GM23338 (cell line): ENCODE data around the gene MMD.

Experiments
- CREB1 ChIP-seq: fragments of 250-450 bp; sonication (Bioruptor Pico); IDR thresholded peaks from 2 replicates; pipeline ENCODE4 v1.5.0; 2020; ENCODE audit warnings: low read depth, mild to moderate bottlenecking, moderate library complexity
- EZH2 ChIP-seq: fragments of 200-600 bp; sonication (generic); IDR thresholded peaks from one replicate; pipeline ENCODE4 v1.8.0; 2017; ENCODE audit warnings: antibody characterized with exemption, mild to moderate bottlenecking, low read depth; ENCODE audit not compliant: unreplicated experiment
- EZH2phosphoT487 ChIP-seq: fragments of 200-600 bp; sonication (generic); IDR thresholded peaks from one replicate; pipeline ENCODE4 v1.8.1; 2018; ENCODE audit warnings: antibody characterized with exemption; ENCODE audit not compliant: unreplicated experiment
- JUNB ChIP-seq: IDR thresholded peaks from one replicate; pipeline ENCODE4 v1.6.1; 2016; ENCODE audit warnings: antibody characterized with exemption; ENCODE audit not compliant: unreplicated experiment
- NANOG ChIP-seq: IDR thresholded peaks from 2 replicates; pipeline ENCODE4 v1.6.1; 2016; ENCODE audit warnings: antibody characterized with exemption, borderline replicate concordance
- POLR2AphosphoS5 ChIP-seq: IDR thresholded peaks from 2 replicates; pipeline ENCODE4 v1.6.1; 2016; ENCODE audit warnings: antibody characterized with exemption, low read depth
- STAT1 ChIP-seq: IDR thresholded peaks from one replicate; pipeline ENCODE4 v1.6.1; 2016; ENCODE audit warnings: antibody characterized with exemption; ENCODE audit not compliant: unreplicated experiment
- ZNF114 ChIP-seq: fragments of 250-450 bp; sonication (Bioruptor Pico); IDR thresholded peaks from 2 replicates; pipeline ENCODE4 v1.5.0; 2020; ENCODE audit warnings: mild to moderate bottlenecking, moderate library complexity
- ZNF331 ChIP-seq: fragments of 250-450 bp; sonication (Bioruptor Pico); IDR thresholded peaks from 2 replicates; pipeline ENCODE4 v1.5.0; 2020; ENCODE audit warnings: low read depth, mild to moderate bottlenecking, moderate library complexity
- TF ChIP-seq, protein P1 (sequence below), 2 experiments: fragments of 200-600 bp in 1 of 2; sonication (generic) in 1 of 2; conservative IDR thresholded peaks; 2 replicates each; pipeline versions ENCODE4 v1.5.1 to v1.6.1; 2016 to 2017; ENCODE audit warnings: antibody characterized with exemption in 2 of 2, low read depth in 2 of 2, mild to moderate bottlenecking in 2 of 2, moderate library complexity in 1 of 2
- TF ChIP-seq, protein P2 (sequence below): IDR thresholded peaks from one replicate; pipeline ENCODE4 v1.6.1; 2018; ENCODE audit warnings: antibody characterized with exemption; ENCODE audit not compliant: unreplicated experiment
- TF ChIP-seq, protein P3 (sequence below): IDR thresholded peaks from 2 replicates; pipeline ENCODE4 v1.6.1; 2016; ENCODE audit warnings: antibody characterized with exemption

DNA sequence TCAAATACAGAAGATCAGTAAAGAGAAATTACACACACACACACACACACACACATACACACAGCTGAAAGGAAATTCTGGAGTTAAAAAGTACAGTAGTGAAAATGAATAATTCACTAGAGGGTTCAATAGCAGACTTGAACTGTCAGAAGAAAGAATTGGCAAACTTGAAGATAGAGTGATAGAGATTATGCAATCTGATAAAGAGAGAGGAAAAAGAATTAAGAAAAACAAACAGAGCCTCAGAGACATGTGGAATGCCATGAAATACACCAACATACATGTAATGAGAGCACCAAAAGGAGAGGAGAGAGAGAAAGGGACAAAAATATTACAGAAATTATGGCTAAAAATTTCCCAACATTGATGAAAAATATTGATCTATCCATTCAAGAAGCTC is 60.7 kb downstream of the MMD start:
- TF ChIP-seq POLR2AphosphoS5 (no peak), EZH2 (no peak), CREB1 (no peak), STAT1 (no peak), ZNF114 (CRISPR knock-in tag) (no peak), EZH2phosphoT487 (no peak), NANOG (no peak), JUNB (no peak), ZNF331 (CRISPR knock-in tag) (no peak)
- TF ChIP-seq, protein P1, sequence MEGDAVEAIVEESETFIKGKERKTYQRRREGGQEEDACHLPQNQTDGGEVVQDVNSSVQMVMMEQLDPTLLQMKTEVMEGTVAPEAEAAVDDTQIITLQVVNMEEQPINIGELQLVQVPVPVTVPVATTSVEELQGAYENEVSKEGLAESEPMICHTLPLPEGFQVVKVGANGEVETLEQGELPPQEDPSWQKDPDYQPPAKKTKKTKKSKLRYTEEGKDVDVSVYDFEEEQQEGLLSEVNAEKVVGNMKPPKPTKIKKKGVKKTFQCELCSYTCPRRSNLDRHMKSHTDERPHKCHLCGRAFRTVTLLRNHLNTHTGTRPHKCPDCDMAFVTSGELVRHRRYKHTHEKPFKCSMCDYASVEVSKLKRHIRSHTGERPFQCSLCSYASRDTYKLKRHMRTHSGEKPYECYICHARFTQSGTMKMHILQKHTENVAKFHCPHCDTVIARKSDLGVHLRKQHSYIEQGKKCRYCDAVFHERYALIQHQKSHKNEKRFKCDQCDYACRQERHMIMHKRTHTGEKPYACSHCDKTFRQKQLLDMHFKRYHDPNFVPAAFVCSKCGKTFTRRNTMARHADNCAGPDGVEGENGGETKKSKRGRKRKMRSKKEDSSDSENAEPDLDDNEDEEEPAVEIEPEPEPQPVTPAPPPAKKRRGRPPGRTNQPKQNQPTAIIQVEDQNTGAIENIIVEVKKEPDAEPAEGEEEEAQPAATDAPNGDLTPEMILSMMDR (conservative IDR thresholded peaks at IDR 0.05; ENCODE audit: low read depth in 2 of 2): no peak
- TF ChIP-seq, protein P2, sequence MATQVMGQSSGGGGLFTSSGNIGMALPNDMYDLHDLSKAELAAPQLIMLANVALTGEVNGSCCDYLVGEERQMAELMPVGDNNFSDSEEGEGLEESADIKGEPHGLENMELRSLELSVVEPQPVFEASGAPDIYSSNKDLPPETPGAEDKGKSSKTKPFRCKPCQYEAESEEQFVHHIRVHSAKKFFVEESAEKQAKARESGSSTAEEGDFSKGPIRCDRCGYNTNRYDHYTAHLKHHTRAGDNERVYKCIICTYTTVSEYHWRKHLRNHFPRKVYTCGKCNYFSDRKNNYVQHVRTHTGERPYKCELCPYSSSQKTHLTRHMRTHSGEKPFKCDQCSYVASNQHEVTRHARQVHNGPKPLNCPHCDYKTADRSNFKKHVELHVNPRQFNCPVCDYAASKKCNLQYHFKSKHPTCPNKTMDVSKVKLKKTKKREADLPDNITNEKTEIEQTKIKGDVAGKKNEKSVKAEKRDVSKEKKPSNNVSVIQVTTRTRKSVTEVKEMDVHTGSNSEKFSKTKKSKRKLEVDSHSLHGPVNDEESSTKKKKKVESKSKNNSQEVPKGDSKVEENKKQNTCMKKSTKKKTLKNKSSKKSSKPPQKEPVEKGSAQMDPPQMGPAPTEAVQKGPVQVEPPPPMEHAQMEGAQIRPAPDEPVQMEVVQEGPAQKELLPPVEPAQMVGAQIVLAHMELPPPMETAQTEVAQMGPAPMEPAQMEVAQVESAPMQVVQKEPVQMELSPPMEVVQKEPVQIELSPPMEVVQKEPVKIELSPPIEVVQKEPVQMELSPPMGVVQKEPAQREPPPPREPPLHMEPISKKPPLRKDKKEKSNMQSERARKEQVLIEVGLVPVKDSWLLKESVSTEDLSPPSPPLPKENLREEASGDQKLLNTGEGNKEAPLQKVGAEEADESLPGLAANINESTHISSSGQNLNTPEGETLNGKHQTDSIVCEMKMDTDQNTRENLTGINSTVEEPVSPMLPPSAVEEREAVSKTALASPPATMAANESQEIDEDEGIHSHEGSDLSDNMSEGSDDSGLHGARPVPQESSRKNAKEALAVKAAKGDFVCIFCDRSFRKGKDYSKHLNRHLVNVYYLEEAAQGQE: no peak
- TF ChIP-seq, protein P3, sequence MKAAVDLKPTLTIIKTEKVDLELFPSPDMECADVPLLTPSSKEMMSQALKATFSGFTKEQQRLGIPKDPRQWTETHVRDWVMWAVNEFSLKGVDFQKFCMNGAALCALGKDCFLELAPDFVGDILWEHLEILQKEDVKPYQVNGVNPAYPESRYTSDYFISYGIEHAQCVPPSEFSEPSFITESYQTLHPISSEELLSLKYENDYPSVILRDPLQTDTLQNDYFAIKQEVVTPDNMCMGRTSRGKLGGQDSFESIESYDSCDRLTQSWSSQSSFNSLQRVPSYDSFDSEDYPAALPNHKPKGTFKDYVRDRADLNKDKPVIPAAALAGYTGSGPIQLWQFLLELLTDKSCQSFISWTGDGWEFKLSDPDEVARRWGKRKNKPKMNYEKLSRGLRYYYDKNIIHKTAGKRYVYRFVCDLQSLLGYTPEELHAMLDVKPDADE: no peak
